HG03159 (cell line): ENCODE measurements around the gene RFFL.
"Not testable (repeated sequence)": the region's sequence is repeated elsewhere in the genome, so short reads cannot be mapped to it uniquely, and the experiment has no call there.

ENCODE experiments used
- ATAC-seq: cut with Tn5 transposase; IDR thresholded peaks from one replicate; pipeline ENCODE4 v1.9.1; 2021; ENCODE audit warnings: mild to moderate bottlenecking, moderate library complexity; ENCODE audit not compliant: unreplicated experiment

RFFL gene

DNA sequence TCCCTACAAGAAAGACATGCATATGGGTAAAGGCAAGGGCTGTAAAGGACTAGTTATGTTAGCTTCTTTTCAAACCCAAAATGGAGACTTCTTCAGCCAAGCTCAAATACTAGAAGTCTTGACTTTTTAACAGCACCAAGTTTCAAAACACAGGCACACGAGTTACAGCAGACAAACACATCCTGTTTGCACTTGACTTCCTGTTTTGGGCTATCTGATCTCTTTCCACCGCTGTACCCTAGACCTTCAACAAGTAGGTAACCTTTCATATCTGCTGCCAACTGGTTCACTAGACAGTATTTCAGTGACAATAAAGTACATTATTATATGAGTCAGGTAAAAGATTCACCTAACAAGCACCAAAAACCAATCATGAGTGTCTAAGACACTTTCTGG lies 12.3 kb downstream of the RFFL start:
- peak; percentile 72 for ATAC-seq

DNA sequence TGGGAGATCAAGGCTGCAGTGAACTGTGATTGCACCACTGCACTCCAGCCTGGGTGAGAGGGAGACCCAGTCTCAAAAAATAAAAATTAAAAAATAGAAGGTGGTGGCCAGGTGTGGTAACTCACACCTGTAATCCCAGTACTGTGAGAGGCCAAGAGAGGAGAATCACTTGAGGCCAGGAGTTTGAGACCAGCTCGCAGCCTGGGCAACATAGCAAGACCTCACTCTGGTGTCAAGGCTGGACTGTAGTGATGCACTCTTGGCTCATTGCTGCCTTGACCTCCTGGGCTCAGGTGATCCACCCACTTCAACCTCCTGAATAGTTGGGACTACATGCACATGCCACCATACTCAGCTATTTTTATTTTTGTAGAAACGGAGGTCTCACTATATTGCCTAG lies 13.3 kb downstream of the RFFL start:
- no peak for ATAC-seq

DNA sequence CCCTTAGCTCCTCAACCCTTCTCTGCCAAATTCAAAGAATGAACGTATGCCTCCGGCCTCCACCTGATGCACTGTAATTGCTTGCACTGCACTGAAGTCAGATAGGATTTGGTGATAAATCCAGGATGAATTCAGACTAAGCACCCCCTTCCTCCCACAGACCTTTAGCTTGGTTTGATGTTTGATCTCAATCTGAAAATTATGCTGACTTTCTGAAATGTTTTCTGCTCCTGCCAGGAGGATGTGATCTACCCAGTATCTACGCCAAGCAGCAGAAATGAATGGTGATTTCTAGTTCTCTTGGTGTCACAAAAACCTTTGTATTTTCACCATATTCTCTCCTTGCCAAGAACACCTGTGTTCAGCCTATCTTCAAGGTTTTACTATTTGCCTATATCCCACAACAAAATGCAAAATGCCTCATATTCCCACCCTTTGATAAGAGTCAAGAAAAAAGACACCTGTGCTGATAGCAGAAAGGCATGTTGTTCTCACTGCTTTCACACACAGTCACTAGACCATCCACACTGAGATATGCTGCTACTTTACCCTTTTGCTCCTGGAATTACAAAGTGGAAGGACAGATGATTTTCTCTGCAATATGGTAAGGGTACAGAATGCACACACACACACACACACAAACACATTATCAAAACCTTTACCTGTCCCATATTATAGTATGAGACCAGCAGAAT lies 14.7 kb downstream of the RFFL start:
- no peak for ATAC-seq

DNA sequence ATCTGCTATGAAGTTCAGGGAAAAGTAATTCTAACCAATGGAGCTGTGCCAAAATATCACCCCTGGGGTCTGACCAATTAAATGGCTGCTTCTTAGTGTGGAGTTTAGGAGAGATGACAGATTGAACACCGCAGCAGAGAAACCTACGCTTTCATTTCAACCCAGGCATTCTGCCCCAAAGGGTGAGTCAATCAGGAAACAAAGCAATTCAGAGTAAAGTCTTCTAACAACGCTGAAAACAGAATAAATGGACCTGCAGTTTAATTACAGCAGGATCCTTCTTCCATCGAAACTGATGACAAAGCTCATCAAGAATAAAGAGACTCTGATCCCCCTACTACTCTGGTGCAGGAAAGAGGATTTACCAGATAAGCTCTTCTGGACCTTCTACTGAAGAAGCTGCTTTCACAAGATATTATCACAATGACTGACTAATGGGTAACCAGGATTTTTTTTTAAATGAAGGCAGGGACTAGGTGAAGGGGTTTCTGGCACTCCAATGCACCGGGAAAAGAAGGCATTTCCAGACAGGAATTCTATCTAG lies 16.7 kb downstream of the RFFL start:
- no peak for ATAC-seq

DNA sequence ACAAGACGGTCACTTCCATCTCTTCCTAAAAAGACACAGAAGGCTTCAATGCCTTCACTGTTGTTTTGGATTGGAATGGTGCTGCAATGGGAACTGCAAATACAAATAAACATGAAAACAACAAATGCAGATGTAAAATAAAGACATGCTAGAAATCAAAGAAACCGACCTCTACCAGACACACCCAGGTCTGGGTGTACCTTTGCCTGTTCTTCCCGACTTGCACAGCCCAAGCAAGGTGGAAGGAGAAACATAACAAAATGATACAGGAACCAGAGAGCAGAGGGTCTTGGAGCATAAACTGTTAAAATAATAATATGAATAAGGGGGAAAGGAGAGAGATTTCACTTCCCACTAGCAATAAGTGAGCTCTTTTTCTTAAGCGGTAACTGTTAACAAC lies 17.3 kb downstream of the RFFL start:
- ATAC-seq, result no peak

DNA sequence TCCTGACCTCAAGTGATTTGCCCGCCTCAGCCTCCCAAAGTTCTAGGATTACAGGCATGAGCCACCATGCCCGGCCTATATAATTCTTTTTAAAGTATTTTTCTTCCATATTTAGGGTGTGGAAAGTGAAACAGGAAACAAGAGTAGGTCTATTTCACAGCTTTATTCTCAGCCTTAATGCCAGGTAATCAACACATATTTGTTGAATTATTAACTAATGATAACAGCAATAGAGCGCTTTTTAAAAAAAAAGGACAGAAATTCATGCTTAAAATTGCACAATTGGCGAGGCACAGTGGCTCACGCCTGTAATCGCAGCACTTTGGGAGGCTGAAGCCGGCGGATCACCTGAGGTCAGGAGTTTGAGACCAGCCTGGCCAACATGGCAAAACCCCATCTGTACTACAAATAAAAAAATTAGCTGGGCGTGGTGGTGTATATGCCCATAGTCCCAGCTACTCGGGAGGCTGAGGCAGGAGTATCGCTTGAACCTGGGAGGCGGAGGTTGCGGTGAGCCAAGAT lies 18.0 kb downstream of the RFFL start:
- not testable (repeated sequence) for ATAC-seq

DNA sequence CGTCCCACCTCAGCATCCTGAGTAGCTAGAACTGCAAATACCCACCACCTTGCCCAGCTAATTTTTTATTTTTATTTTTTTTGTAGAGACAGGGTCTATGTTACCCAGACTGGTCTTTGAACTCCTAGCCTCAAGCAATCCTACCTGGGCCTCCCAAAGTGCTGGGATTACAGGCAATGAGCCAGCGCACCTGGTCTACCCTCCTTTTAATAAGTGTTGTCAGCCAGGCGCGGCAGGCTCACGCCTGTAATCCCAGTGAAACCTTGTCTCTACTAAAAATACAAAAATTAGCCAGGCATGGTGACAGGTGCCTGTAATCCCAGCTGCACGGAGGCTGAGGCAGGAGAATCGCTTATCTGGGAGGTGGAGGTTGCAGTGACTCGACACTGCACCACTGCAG lies 19.3 kb downstream of the RFFL start:
- no peak for ATAC-seq

DNA sequence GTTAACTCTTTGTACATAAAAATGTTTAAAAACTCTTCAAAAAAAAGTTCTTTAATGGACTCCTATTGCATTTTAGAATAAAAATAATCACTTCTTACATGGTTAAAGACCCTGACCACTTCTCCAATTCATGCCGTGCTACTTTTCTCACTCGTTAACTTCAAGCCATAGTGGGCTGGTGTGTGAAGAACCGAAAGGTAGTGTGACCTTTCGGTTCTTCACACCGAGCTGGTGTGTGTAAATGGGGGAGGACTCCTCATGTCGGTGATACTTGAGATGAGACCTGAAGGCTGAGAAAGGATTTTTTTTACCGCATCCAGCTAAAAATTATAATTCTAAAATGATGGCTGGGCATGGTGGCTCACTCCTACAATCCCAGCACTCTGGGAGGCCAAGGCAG lies 22.1 kb downstream of the RFFL start:
- ATAC-seq, result no peak

DNA sequence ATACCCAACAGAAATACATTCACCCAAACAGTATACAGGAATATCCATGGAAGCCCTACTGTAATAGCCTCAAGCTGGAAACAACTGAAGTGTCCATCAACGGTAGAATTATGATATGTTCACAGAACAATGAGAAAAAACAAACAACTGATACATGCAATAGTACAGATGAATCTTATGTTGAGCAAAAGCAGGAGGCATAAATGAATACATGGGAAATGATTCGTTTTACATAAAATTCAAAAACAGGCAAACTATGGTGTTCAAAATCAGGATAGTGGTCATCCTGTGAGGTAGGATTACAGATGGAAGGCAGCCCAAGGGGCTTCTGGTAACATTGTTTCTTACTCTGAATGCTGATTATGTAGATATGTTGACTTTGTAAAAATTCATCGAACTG lies 25.1 kb downstream of the RFFL start:
- ATAC-seq, result no peak

DNA sequence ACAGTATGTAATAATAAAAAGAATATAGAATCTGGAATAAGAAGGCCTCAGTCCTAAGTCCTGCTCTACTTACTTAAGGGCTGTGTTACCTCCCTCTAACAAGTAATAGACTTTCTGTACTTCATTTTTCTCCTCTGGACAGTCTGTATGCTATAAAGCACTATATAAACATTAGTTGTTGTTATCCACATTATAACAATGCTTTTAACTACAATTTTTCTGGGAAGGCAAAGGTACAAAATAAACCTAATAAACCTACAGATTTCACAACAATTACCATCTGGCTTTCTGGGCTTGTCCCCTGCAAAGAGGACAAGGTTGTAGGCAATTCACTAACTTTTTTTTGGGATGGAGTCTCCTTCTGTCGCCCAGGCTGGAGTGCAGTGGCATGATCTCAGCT lies 32.7 kb downstream of the RFFL start:
- ATAC-seq, result no peak

DNA sequence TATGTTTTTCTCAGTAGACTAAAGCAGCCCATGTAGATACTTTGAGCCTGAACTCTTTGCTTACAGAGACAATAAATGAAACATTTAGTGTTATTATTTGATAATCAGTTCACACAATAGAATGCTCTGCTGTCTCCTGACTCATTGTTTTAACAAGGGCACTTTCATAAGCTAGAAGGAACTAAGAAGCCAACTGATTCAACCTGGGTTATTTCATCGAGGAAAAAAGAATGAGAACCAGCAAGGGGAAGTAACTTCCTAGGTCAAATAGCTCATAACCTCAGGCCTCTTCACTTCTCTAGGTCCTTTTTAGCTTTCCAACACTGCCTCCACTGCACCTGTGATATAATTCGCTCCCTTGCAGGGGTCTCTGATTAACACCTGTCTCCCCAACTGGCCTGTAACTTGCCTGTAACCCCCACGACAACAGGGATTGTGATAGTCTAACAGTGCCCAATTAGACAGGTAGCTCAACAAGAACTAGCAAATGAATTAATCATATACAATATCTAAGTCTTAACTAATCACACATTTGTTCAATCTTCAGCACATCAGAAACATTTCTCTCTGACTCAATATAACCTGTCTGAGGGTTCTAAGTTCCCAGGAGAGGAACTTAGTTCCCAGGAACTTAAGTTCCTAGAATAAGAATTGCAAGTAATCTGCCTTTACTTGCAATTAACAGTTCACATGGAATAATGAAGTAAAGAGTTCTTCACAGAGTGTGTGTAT lies 34.8 kb downstream of the RFFL start:
- ATAC-seq, result no peak

DNA sequence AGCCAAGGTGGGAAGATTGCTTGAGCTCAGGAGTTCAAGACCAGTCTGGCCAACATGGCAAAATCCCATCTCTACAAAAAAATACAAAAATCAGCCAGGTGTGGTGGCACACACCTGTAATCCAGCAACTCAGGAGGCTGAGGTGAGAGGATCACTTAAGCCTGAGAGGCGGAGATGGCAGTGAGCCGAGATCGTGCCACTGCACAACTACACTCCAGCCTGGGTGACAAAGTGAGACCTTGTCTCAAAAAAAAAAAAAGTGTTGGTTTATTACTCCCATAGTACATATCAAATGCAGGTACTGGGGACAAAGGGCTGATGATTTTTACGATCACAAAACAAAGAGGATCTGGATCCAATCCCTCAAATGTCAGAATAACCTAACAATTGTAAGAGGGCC lies 35.4 kb downstream of the RFFL start:
- ATAC-seq, result not testable (repeated sequence)

DNA sequence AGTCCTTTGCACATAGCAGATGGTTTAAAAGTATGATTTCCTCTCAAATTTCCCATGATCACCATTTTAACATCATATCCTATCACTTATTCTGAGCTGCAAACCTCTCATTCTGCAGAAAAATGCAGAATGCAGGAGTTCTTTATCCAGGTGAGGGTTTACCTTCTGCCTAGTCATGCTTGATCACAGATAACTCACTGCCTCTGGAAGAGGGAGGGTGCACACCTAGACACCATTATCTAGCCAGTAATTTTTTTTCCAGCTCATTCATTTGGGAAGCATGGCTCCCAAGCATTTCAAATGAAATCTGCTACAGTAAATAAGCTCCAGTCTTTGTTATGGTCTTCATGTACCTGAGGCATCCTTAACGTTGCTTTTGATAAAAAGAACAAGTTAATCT lies 38.0 kb downstream of the RFFL start:
- ATAC-seq, result no peak

DNA sequence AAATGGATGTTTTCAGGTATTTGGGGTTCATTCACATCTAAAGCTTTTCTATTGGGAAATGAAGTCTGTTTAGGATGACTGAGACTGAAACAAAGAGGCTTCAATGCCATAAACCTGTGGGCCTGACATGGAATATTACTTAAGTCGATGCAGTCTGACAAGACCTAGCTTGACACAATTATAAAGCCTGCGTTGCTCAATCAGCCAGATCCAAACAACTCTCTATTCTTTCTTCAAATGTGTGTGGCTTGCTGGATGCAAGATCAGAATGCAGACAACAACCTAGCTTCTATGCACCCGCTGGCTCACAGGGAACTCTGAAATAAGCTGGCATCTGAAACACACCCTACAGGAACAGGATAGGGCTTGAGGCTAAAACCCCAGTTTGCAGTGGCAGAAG lies 40.0 kb downstream of the RFFL start:
- no peak for ATAC-seq

DNA sequence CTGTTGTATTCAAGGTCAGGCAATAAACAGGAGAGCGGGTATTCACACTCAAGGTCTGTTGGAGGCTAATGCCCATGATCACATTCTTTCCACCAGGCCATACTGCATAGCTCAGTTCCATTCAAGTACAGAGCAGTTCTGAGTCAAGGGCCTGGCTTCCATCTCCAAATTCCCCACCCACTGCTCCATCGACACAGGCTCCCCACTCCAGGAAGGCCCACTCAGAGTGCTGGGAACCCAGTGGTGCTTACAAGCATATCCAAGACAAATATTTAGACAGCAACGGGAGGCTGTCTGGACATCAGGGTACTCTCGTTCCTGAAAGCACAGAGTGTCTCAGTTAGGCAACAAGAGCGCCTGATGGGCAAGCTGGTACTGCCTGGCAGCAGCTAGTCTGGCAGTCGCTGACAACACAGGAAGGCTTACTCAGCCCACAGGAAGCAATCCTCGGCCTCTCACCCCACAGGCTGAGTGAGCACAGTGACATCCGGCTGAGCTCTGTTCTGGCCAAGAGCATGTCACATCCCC lies 40.9 kb downstream of the RFFL start:
- ATAC-seq, result no peak

DNA sequence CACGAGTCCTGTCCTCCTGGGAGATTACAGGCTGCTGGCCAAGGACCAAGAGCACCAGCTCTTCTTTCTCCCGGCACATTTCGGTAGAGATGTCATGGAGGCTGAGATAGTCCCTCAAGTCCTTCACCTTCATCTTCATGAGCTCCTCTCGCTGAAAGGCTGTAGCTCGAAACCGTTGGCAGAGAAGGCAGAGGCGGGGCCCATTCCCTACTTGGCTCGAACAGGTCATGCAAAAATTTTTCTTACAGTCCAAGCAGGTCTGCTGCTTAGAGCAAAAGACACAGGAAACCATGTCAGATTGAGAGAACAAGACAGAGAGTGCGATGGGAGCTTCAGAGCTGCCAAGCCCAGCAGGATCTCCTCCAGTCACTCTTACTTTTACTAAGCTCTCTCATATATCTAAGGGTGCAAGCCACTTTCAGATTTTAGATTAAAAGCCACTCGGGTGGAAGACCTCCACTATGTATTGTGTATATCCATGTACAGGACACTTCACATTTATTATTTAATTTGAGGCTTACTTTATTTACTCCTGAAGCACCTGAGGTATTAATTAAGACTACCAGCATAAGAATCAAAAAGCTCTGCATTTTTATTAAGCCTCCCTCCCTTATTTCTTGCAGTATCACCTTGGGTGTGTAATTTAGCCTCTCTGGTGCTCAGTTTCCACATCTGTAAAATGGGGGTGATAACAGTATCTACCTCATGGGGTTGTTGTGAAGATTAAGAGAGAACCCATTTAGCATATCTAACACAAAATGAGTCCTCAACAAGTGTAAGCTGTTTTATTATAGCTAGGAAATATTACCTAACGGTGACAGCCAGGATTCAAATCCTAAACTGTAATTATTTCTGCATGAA lies 41.8 kb downstream of the RFFL start:
- no peak for ATAC-seq

DNA sequence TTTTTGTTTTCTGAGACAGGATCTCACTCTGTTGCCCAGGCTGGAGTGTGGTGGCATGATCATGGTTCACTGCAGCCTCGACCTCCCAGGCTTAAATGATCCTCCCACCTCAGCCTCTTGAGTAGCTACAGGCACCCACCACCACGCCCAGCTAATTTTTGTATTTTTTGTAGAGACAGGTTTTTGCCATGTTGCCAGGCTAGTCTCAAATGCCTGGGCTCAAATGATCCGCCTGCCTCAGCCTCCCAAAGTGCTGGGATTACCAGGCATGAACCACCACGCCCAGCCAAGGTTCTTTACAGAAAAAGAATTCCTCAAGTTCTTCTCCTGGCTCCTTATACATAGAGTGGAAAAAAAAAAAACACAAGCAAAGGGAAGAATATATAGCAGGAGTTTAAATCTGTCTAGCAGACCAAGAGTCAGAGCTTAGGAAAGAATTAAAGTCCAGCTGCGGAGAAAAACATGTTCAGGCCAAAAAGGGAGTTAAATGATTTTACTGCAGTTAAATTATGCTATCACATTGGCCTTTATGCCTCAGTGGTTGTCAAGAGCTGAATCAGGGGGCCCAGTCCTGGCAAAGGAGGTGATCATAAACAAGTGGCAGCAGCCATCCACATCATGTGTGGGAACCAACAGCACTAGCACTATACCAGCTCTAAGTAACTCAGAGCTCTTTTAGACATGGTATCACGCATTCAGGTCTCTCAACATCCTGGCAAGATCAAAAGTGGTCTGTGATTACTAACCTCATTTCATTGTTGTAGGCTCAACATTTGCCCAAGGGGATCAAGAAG lies 43.9 kb downstream of the RFFL start:
- no peak for ATAC-seq

DNA sequence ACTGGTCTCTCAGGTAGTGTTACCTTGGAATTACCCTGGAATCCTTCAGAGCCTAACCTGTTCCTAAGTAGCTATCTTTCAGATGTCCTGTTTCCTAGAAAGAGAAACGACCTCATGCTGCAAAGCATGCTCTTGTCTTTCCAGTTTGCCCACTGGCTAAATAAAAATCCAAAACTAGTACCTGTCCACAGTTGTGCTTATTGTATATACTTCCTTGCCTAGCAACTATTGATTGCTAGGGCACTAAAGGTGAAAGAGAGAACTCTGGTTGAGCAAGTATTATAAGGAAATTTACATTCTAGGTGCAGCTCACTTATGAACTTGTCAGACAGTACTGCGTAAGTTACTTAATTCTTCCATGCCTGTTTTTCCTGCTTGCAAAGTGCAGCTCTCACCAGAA lies 44.7 kb downstream of the RFFL start:
- no peak for ATAC-seq

DNA sequence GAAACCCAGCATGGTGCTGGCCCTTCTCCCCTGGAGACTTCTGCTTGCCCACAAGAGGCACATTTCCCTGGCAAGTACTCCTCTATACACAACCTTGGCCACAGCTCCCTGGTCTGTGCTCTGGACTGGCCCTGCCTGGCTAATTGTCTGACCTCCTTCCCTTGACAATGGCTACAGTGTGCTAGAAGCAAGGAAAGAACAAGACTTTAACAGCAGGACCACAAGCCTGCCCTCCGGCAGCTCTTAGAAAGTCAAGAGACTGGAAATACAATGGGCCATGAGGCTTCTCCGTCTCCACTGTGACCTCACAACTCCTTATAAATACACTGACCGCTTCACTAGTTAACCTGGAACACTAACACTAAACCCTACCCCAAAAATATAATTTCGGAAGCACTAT lies 46.5 kb downstream of the RFFL start:
- no peak for ATAC-seq

DNA sequence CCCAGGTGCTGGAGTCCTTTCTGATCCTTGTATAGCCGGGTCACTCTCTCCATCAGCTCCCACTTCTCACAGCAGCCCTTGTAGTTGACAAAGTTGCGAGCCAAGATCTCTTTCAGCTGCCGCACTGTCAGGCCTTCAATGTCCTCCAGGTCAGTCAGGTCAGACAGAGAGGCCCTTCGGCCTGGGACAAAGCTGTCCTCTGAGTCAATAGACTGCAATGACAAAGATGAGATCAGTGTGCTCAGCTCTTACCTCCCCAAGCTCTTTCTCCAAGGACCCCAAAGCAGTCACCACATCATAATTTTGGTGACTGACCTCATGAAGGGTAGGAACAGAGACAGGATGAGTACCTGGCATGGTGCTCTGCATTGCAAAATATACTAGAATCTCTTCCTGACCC lies 47.1 kb downstream of the RFFL start:
- no peak for ATAC-seq
